Measurements from ENCODE around the gene YWHAH.

The YWHAH gene

DNA sequence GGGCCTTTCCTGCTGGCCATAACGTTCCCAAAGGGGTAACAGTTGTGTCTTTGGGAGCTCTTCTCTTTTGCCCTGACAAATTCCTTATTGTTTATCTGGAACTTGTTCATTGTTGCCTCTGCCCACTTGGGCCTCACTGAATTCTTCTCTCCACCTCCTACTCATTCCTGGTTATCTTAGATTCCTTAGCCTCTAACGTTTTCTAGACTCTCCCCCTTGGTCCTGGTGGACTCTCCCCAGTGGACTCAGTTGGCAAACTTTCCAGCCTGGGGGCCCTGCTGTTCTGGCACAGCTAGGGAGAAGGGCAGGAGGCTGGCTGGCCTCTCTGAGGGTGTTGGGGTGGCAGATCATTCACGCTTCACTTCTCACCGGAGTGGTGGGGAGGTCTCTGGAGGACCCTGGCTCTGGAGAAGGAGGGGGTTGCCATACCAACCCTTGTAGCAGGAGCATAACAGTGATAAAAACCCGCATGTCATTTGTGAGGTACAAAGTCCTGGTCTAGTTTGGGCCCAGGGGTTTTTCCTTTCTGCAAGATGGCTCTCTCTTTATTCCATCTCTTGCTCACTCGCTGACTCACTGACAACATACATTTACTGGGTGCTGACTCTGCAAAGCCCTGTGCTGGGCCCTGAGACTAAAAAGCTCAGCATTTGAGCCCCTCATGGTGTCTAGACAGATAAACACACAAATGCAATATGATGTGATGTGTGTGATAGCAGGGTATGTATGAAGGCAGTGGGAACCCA lies 39.7 kb downstream of the YWHAH start:
- TF ChIP-seq, protein P1, sequence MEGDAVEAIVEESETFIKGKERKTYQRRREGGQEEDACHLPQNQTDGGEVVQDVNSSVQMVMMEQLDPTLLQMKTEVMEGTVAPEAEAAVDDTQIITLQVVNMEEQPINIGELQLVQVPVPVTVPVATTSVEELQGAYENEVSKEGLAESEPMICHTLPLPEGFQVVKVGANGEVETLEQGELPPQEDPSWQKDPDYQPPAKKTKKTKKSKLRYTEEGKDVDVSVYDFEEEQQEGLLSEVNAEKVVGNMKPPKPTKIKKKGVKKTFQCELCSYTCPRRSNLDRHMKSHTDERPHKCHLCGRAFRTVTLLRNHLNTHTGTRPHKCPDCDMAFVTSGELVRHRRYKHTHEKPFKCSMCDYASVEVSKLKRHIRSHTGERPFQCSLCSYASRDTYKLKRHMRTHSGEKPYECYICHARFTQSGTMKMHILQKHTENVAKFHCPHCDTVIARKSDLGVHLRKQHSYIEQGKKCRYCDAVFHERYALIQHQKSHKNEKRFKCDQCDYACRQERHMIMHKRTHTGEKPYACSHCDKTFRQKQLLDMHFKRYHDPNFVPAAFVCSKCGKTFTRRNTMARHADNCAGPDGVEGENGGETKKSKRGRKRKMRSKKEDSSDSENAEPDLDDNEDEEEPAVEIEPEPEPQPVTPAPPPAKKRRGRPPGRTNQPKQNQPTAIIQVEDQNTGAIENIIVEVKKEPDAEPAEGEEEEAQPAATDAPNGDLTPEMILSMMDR (conservative IDR thresholded peaks at IDR 0.05) = no peak
- no peak overlapping the region for H3K27ac ChIP-seq

DNA sequence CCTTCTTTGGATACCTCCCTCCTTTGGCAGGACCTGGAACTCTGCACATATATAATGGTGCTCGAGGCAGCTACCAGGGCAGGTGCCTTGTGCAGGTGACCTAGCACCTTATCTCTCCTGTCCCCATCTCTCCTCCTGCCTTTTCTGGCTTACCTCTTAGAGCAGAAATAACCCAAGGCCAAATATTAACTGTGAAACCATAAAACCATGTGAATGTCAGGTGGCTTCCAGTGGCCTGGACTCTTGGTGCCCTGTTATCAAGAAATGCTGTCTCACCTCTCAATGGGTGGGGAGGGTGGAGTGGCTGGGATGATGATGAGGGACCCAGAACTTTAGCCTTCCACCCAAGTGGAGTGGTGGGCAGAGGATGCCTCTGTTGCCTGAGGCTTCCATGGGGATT lies 42.9 kb downstream of the YWHAH start:
- TF ChIP-seq, protein P1 (conservative IDR thresholded peaks at IDR 0.05) = no peak

DNA sequence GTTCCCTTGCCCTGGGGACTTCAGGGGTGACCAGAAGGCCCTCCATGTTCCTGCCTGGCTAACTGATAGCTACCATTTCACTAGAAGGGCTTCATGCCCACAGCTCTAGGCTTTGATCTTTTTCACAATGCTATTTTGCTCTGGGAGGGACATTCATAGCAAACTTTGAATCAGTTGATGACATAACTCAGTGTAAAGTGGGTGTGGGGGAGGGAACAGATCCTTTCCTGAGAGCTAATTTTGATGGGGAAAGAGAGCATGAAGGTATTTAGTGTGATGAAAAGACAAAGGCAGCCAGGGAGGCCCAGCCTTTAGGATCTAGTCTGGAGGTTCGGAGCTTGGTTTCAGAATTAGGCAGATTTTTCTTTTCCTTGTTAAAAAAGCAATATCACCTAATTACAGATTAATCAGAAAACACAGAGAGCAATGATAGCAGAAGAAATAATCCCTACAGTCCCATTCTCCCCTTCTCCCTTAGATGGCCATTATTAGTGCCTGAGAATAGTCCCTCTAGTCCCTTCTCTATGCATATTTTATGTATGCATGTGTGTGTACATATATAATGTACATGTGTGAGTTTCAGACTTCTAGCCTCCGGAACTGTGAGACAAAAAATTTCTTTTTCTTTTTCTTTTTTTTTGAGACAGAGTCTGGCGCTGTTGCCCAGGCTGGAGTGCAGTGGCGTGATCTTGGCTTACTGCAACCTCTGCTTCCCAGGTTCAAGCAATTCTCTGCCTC lies 46.9 kb downstream of the YWHAH start:
- TF ChIP-seq, protein P1 (conservative IDR thresholded peaks at IDR 0.05) = no peak
- H3K27ac ChIP-seq = no peak overlapping the region

More for the DNA sequence above, 42.9 kb downstream of the YWHAH start:
- no peak overlapping the region for H3K27ac ChIP-seq

DNA sequence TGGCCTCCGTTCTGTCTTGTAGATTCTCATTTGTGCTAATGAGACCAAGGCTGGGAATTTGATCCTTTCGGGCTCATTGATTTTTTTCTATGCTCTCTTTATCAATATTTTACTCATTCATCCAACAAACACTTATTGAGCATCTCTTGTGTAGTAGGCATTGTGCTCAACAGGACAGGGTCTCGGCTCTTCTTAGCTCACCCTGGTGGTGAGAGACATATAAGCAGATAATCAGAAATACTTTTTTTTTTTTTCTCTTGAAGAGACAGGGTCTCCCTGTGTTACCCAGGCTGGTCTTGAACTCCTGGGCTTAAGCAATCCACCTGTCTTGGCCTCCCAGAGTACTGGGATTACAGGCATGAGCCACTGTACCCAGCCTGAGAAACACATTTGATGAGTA lies 50.7 kb downstream of the YWHAH start:
- TF ChIP-seq, protein P1 (conservative IDR thresholded peaks at IDR 0.05) = 0 out of 2 replicates have a peak, but pooled peaks have one; percentile 10
- no peak overlapping the region for H3K27ac ChIP-seq

DNA sequence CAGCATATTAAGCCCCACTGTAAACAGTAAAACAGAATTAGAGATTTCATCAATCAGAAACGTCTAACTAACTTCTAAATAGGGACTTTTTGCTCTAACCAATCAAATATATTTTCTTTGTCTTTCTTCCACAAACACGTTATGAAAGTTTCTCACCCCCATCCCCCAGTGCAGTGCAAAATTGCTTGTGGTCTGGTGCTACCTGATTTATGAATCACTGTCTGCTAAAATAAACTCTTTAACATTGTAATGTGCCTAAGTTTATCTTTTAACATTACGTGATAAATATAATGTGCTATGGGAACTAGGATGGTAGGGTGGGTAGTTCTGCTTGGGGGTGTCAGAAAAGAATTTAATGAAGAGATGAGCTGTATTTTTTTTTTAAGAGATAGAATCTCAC lies 51.5 kb downstream of the YWHAH start:
- TF ChIP-seq, protein P1 (conservative IDR thresholded peaks at IDR 0.05) = no peak

DNA sequence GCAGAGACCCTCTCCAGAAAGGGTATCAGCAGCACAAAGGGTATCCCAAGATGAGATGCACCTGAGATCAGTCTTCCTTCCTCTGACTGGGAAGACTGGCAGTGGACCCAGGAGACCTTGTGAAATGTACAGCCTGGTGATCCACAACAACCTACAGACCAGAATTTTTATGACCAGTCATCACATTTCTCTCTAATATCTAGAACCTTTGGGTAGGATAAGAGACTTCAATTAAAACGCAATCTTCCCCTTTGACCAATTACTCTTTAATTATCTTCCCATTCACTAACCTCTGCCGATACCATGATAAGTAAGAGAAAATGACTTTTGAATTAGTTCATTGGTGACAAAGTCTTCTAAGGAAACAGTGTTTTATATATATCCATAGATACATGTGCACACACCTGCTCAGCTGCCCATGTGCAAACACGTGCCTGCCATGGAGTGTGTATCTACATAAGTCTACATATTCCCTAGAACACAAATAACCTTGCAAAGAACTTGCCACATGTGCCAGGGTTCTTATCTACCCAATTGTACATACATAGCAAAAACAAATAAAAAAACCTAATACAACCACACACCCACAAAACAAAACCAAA lies 54.5 kb downstream of the YWHAH start:
- H3K27ac ChIP-seq = no peak overlapping the region
- TF ChIP-seq, protein P1 (conservative IDR thresholded peaks at IDR 0.05) = no peak

More for the DNA sequence above, 51.5 kb downstream of the YWHAH start:
- no peak overlapping the region for H3K27ac ChIP-seq

DNA sequence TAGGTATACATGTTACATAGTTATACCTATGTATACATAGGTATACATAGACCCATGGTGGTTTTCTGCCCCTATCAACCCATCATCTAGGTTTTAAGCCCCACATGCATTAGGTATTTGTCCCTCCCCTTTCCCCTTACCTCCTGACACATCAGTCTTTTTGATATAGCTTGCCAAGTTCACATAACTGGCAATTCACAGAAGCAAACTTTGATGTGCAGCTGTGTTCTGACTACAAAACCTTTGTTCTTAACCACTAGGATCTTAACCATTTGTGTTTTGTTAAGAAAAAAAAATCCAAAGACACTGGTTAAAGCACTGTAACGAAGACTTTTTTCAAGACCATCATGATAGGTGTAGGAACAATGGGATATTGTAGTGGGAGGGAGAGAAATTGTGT lies 55.8 kb downstream of the YWHAH start:
- no peak overlapping the region for H3K27ac ChIP-seq
- TF ChIP-seq, protein P1 (conservative IDR thresholded peaks at IDR 0.05) = no peak
